Smooth muscle cell of the pulmonary artery (primary cell): ENCODE results near the gene TGM4. TPM values are rescaled to one million over a fixed set of nuclear protein-coding genes. Genes with fewer than 3 reads are reported as not detected.

ENCODE experiments used
- total RNA-seq: library from RNA; depleted of rRNA; stranded (reverse); fragments of >200 nt; gene quantifications from 2 replicates; pipeline ENCODE4 v1.2.3, GENCODE V29; 2014

Gene TGM4
- total RNA-seq: not detected in 2 replicates

GRCh38 chr3:44874308-44874707 is at the start of gene TGM4:
TSS of gene TGM4 (plus strand) at chr3:44874608. CDS start at chr3:44874679, 71 bp downstream.

GRCh38 chr3:44861412-44862225 is 12.8 kb upstream of the TGM4 start, which contains the start of gene TMEM42:
TSS of gene TMEM42 (plus strand) at chr3:44861912. CDS start at chr3:44861925, 13 bp downstream.

Other genes starting within 250 kb of the TGM4 start
- 13.7 and 14.9 TPM in 2 replicates for gene ZNF197, start 249.6 kb upstream of the TGM4 start, total RNA-seq
- 8.0 and 9.7 TPM in 2 replicates for gene ZNF35, start 225.9 kb upstream of the TGM4 start, total RNA-seq
- 3.8 and 3.9 TPM in 2 replicates for gene ZNF502, start 161.9 kb upstream of the TGM4 start, total RNA-seq
- 3.0 and 6.2 TPM in 2 replicates for gene ZNF501, start 145.0 kb upstream of the TGM4 start, total RNA-seq
- gene KIAA1143, start 113.0 kb upstream of the TGM4 start, total RNA-seq: 15.8 and 18.7 TPM in 2 replicates
- gene KIF15, start 112.8 kb upstream of the TGM4 start, total RNA-seq: 1.3 and 2.9 TPM in 2 replicates
- gene TMEM42, start 12.7 kb upstream of the TGM4 start, total RNA-seq: 16.9 and 17.1 TPM in 2 replicates
- 50.4 and 58.5 TPM in 2 replicates for gene ZDHHC3, start 101.6 kb downstream of the TGM4 start, total RNA-seq
- gene EXOSC7, start 101.6 kb downstream of the TGM4 start, total RNA-seq: 33.4 and 42.2 TPM in 2 replicates
- gene CLEC3B, start 151.7 kb downstream of the TGM4 start, total RNA-seq: 5.0 and 29.6 TPM in 2 replicates